GM12874 (cell line): Measurements from ENCODE around the gene ST8SIA2.
A peak's percentile ranks its signal among the peaks of the same experiment; 100 is the strongest.

ENCODE experiments used
- CTCF ChIP-seq: IDR thresholded peaks from 2 replicates; pipeline ENCODE4 v1.5.1; 2011; ENCODE audit warnings: low read depth, mild to moderate bottlenecking, control low read depth, low read length, moderate library complexity; ENCODE audit not compliant: insufficient read depth

The ST8SIA2 gene

DNA sequence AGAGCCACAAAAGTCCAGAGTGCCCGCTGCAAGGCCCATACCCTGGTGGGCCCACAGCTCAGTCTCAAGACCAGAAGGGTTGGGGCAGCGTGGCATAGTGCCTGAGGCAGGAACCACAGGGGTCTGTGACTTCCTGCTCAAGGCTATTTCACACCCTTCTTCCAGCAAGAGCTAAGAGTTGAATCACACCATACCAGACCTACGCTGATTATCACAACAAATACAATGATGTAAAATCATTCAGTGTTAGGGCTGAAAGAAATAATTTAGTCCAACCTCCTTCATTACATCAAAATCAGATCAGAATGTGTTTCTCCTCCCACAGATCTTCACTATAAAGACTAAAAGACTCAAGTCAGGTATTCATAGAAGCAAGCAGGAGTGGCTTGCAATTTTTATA is 27.8 kb upstream of the ST8SIA2 start:
- no peak for TF ChIP-seq CTCF

DNA sequence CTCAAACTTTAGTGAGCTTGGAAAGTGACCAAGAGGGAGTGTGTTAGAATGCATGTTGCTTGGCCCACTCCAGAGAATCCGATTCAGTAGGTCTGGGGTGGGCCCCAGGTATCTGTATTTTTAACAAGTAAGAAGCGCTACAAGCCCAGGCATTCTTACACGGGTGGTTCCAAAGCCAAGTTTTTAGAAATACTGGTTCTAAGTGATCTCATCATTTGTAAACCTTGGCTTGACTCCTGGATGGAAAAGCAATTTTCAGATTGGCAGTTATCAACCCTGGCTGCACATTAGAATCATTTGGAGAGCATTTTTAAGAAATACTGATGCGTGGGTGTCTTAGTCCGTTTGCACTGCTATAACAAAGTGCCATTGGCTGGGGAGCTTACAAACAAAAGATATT is 27.3 kb upstream of the ST8SIA2 start:
- TF ChIP-seq CTCF: no peak

- no peak for TF ChIP-seq CTCF
Measured at GRCh38 chr15:92375057-92375456, 18.6 kb upstream of the ST8SIA2 start.

DNA sequence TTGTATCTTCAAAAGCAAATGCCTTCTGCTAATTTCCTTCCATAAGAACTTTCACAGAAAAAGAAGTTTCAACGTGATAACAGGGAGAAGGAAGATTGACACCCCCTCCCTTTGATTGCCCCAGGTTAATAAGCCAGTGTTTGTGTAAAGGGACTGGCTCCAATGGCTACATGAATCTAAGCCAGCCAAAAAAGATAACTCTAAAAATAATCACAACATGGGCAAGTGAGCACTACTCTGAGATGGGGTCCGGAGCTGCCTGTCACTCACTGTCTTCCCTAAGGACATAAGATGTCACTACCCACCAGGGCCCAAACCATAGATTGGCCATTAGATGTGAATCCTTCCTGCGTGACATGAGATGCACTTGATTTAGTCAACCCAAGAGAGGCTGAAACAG is 17.6 kb upstream of the ST8SIA2 start:
- TF ChIP-seq CTCF: no peak

DNA sequence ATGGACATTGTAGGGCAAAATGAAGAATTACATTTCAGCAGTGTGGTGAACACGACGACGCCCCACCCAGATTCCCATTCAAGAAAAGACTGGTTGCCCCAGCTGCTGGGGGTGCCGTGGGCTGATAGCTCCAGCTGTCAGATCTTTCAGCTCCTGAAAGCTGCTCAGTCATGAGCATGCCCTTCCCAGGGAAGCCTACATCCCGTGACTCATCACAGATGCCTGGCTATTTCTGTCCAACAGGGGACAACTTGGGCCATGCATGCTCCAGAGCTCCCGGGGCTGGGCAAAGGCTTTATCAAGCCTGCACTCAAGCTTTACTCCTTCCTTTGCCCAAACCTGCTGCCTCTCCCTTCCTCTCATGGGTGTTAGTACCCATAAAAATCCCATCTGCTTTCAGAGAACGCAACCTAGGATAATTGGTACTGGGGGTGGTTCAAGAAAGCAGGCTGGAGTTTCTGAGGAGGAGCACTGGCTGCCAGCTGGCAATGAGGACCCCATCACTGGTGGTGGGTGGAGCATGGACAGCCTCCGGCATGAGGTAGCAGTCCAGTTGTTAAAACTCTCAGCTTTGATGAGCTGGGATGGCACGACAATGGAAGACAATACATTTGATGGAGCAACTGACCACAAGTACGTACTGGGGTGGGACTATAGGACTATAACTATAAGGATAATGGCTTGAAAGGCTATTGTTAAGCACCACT is 16.4 kb upstream of the ST8SIA2 start:
- no peak for TF ChIP-seq CTCF

DNA sequence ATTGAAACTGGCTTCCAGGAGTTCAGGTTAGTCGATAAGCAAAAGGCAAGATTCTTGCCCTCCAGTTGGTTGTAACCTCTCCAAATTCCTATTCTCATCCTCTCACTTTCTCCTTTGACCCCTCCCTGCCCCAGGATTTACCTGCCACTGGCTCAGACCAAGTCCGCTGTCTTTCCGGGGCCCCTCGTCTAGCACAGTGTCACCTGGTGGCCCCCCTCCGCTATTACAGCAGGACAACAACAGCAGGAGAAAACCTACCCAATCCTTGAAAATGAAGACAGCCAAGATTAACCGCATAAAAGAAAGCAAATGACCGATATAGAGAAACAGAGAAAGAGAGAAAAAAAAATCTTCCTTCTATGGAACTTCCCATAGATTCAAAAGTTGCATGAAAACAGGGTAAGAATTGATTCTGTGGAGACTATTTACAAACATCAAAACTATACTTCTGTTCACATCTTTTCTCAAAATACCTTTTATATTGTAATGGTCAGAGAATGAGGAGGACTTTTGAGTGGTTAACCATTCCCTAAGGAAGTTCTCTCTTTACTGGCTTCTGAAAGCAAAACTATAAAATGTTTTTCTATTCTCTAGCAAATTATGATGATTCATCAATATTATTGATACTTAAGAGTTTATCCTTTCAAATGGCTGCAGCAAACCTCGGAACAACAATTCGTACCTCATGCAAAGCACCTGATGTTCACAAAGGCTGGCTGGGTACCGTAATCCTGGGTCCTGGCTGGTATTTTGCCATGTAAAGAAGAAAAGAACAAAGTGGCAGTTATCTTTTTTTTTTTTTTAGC is 10.0 kb upstream of the ST8SIA2 start:
- peak; percentile 81 for TF ChIP-seq CTCF

DNA sequence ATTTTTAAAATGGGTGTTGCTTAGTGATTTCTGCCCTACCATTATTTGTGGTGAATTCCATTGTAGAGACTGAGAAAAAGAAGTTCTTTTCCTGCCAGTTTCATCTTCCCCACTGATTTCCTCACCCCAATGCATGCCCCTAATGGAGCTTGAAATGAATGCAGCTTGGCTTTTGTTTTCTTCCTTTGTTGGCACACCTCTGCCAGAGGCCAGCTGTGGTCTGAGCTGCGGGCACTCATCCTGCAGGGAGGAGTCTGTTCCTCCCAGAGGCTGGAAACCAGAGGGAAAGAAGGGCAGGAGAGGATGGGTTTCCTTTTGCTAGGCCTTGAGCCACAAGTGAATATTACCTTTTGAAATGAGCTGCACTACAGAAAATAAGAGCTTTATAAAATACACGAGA is 9.3 kb upstream of the ST8SIA2 start:
- no peak for TF ChIP-seq CTCF
